Activated naive CD8-positive, alpha-beta T cell (primary cell): Measurements from ENCODE around the gene RASAL2.
"Not testable (repeated sequence)": the region's sequence is repeated elsewhere in the genome, so short reads cannot be mapped to it uniquely, and the experiment has no call there.

Experiments
- H3K27ac Mint-ChIP-seq: one replicate; pipeline ENCODE4 v1.8.0; 2021; ENCODE audit warnings: mixed read lengths
- H3K27me3 Mint-ChIP-seq: one replicate; pipeline ENCODE4 v1.8.0; 2021; ENCODE audit warnings: mixed read lengths
- H3K36me3 Mint-ChIP-seq: one replicate; pipeline ENCODE4 v1.8.0; 2021; ENCODE audit warnings: mixed read lengths
- H3K4me1 Mint-ChIP-seq: one replicate; pipeline ENCODE4 v1.8.0; 2021; ENCODE audit warnings: low read depth, mixed read lengths
- H3K4me3 Mint-ChIP-seq: one replicate; pipeline ENCODE4 v1.8.0; 2021; ENCODE audit warnings: mild to moderate bottlenecking, mixed read lengths
- H3K9me3 Mint-ChIP-seq: one replicate; pipeline ENCODE4 v1.8.0; 2021; ENCODE audit warnings: low read depth, mixed read lengths

The RASAL2 gene

GRCh38 chr1:178278916-178279686 is 185.2 kb downstream of the RASAL2 start:
- Mint-ChIP-seq H3K4me3 (no peak overlapping the region), H3K9me3 (no peaks in the 10 kb centered on the region), H3K27me3 (no peaks in the 10 kb centered on the region), H3K27ac (no peak overlapping the region), H3K36me3 (no peaks in the 10 kb centered on the region), H3K4me1 (no peaks in the 10 kb centered on the region)

GRCh38 chr1:178282949-178283367 is 189.1 kb downstream of the RASAL2 start:
- Mint-ChIP-seq H3K4me3 (no peak overlapping the region), H3K4me1 (no peaks in the 10 kb centered on the region), H3K27me3 (peaks cover 2% of the 10 kb centered on the region), H3K9me3 (no peaks in the 10 kb centered on the region), H3K27ac (no peak overlapping the region), H3K36me3 (no peaks in the 10 kb centered on the region)

- Mint-ChIP-seq H3K4me3 (no peak overlapping the region), H3K36me3 (no peaks in the 10 kb centered on the region), H3K27me3 (peaks cover 2% of the 10 kb centered on the region), H3K4me1 (no peaks in the 10 kb centered on the region), H3K27ac (no peak overlapping the region), H3K9me3 (no peaks in the 10 kb centered on the region)
Measured at GRCh38 chr1:178283409-178283808, 189.5 kb downstream of the RASAL2 start.

GRCh38 chr1:178284058-178284457 is 190.2 kb downstream of the RASAL2 start:
- Mint-ChIP-seq H3K9me3 (no peaks in the 10 kb centered on the region), H3K4me3 (no peak overlapping the region), H3K27ac (no peak overlapping the region), H3K4me1 (no peaks in the 10 kb centered on the region), H3K36me3 (no peaks in the 10 kb centered on the region), H3K27me3 (peaks cover 2% of the 10 kb centered on the region)

GRCh38 chr1:178291166-178291565 is 197.3 kb downstream of the RASAL2 start:
- Mint-ChIP-seq H3K4me3 (no peak overlapping the region), H3K9me3 (no peaks in the 10 kb centered on the region), H3K4me1 (no peaks in the 10 kb centered on the region), H3K27ac (no peak overlapping the region), H3K27me3 (peaks cover 2% of the 10 kb centered on the region), H3K36me3 (no peaks in the 10 kb centered on the region)

GRCh38 chr1:178294654-178295053 is 200.8 kb downstream of the RASAL2 start:
- Mint-ChIP-seq H3K27ac (no peak overlapping the region), H3K9me3 (no peaks in the 10 kb centered on the region), H3K27me3 (no peaks in the 10 kb centered on the region), H3K36me3 (no peaks in the 10 kb centered on the region), H3K4me1 (no peaks in the 10 kb centered on the region), H3K4me3 (no peak overlapping the region)

GRCh38 chr1:178300352-178300699 is 206.4 kb downstream of the RASAL2 start:
- Mint-ChIP-seq H3K4me3 (no peak overlapping the region), H3K27me3 (peaks cover 6% of the 10 kb centered on the region), H3K9me3 (peaks cover under 1% of the 10 kb centered on the region), H3K36me3 (no peaks in the 10 kb centered on the region), H3K27ac (no peak overlapping the region), H3K4me1 (no peaks in the 10 kb centered on the region)

GRCh38 chr1:178301141-178301540 is 207.2 kb downstream of the RASAL2 start:
- Mint-ChIP-seq H3K4me3 (no peak overlapping the region), H3K9me3 (peaks cover 7% of the 10 kb centered on the region), H3K27me3 (peaks cover 8% of the 10 kb centered on the region), H3K4me1 (no peaks in the 10 kb centered on the region), H3K36me3 (no peaks in the 10 kb centered on the region), H3K27ac (no peak overlapping the region)

- peaks cover 7% of the 10 kb centered on the region for H3K9me3 Mint-ChIP-seq
- no peak overlapping the region for H3K4me3 Mint-ChIP-seq
- H3K36me3 Mint-ChIP-seq = no peaks in the 10 kb centered on the region
- no peak overlapping the region for H3K27ac Mint-ChIP-seq
- H3K4me1 Mint-ChIP-seq = no peaks in the 10 kb centered on the region
- peaks cover 9% of the 10 kb centered on the region for H3K27me3 Mint-ChIP-seq
Measured at GRCh38 chr1:178307264-178307663, 213.4 kb downstream of the RASAL2 start.

- H3K27ac Mint-ChIP-seq = no peak overlapping the region
- H3K9me3 Mint-ChIP-seq = peaks cover 7% of the 10 kb centered on the region
- peaks cover 9% of the 10 kb centered on the region for H3K27me3 Mint-ChIP-seq
- H3K36me3 Mint-ChIP-seq = no peaks in the 10 kb centered on the region
- no peaks in the 10 kb centered on the region for H3K4me1 Mint-ChIP-seq
- no peak overlapping the region for H3K4me3 Mint-ChIP-seq
Measured at GRCh38 chr1:178308438-178308837, 214.5 kb downstream of the RASAL2 start.

- Mint-ChIP-seq H3K4me1 (no peaks in the 10 kb centered on the region), H3K36me3 (no peaks in the 10 kb centered on the region), H3K9me3 (peaks cover 2% of the 10 kb centered on the region), H3K27ac (no peak overlapping the region), H3K27me3 (peaks cover 4% of the 10 kb centered on the region), H3K4me3 (no peak overlapping the region)
Measured at GRCh38 chr1:178310685-178311105, 216.8 kb downstream of the RASAL2 start.

- H3K27ac Mint-ChIP-seq = no peak overlapping the region
- H3K36me3 Mint-ChIP-seq = no peaks in the 10 kb centered on the region
Measured at GRCh38 chr1:178311164-178311563, 217.3 kb downstream of the RASAL2 start.

GRCh38 chr1:178320280-178320982 is 226.5 kb downstream of the RASAL2 start:
- not testable (repeated sequence) for H3K36me3 Mint-ChIP-seq, H3K9me3 Mint-ChIP-seq, H3K27ac Mint-ChIP-seq, H3K4me1 Mint-ChIP-seq, H3K4me3 Mint-ChIP-seq
- peaks cover 10% of the 10 kb centered on the region for H3K27me3 Mint-ChIP-seq

More at GRCh38 chr1:178311164-178311563, 217.3 kb downstream of the RASAL2 start:
- Mint-ChIP-seq H3K27me3 (peaks cover 3% of the 10 kb centered on the region), H3K4me1 (no peaks in the 10 kb centered on the region), H3K4me3 (no peak overlapping the region), H3K9me3 (no peaks in the 10 kb centered on the region)

GRCh38 chr1:178323067-178323466 is 229.2 kb downstream of the RASAL2 start:
- H3K4me1 Mint-ChIP-seq = no peaks in the 10 kb centered on the region

GRCh38 chr1:178324003-178324402 is 230.1 kb downstream of the RASAL2 start:
- H3K9me3 Mint-ChIP-seq = no peaks in the 10 kb centered on the region
- no peaks in the 10 kb centered on the region for H3K36me3 Mint-ChIP-seq
- peaks cover 12% of the 10 kb centered on the region for H3K27me3 Mint-ChIP-seq

More at GRCh38 chr1:178323067-178323466, 229.2 kb downstream of the RASAL2 start:
- Mint-ChIP-seq H3K27ac (no peak overlapping the region), H3K9me3 (no peaks in the 10 kb centered on the region), H3K36me3 (no peaks in the 10 kb centered on the region), H3K4me3 (no peak overlapping the region), H3K27me3 (peaks cover 12% of the 10 kb centered on the region)

More at GRCh38 chr1:178324003-178324402, 230.1 kb downstream of the RASAL2 start:
- no peak overlapping the region for H3K4me3 Mint-ChIP-seq
- no peaks in the 10 kb centered on the region for H3K4me1 Mint-ChIP-seq
- H3K27ac Mint-ChIP-seq = no peak overlapping the region
